A549 (cell line): ENCODE data around the gene ACER2. TPM values are rescaled to one million over a fixed set of nuclear protein-coding genes. Genes with fewer than 3 reads are reported as not detected.

Source experiments
- ATAC-seq, 2 experiments: fragments of 200-7000 bp in 1 of 2; fragments of >200 bp in 1 of 2; cut with Nextera tagmentation in 1 of 2; cut with Tn5 transposase in 1 of 2; 3 replicates each; pipeline versions ENCODE4 v1.8.0 to v1.9.1; 2018 to 2020; ENCODE audit warnings: mild to moderate bottlenecking in 1 of 2, moderate library complexity in 1 of 2
- CTCF ChIA-PET: fragments of 300-600 bp; sonication (Branson Sonifier 250); formaldehyde crosslinking; extraction: SDS; loops from one replicate; lab custom pipeline; 2021; ENCODE audit warnings: antibody characterized with exemption, inconsistent platforms; lab: Yijun Ruan, JAX
- POLR2A ChIA-PET: fragments of 350-600 bp; formaldehyde crosslinking; extraction: SDS; loops from one replicate; lab custom pipeline; 2021; ENCODE audit warnings: antibody characterized with exemption, inconsistent platforms; lab: Yijun Ruan, JAX
- DNase-seq, 2 experiments: peaks; one replicate each; pipeline versions ENCODE4 v3.0.0 to v3.0.0-alpha.2; 2011 to 2016; ENCODE audit warnings: low read depth in 1 of 2, low spot score in 1 of 2
- FAIRE-seq: peaks from 2 replicates; lab custom pipeline; 2011; peaks lifted over from hg19 to GRCh38; lab: Jason Lieb, UNC
- H3K27ac ChIP-seq, 2 experiments: fragments of >200 bp; sonication (Bioruptor Twin); formaldehyde crosslinking; 3 replicates each; pipeline ENCODE4 v1.5.1; 2016 to 2017
- H3K4me1 ChIP-seq: fragments of >200 bp; sonication (Bioruptor Twin); formaldehyde crosslinking; 3 replicates; pipeline ENCODE4 v1.6.1; 2016
- H3K4me2 ChIP-seq: fragments of >200 bp; sonication (Bioruptor Twin); formaldehyde crosslinking; 3 replicates; pipeline ENCODE4 v1.6.1; 2016
- H3K4me3 ChIP-seq: fragments of >200 bp; sonication (Bioruptor Twin); formaldehyde crosslinking; 3 replicates; pipeline ENCODE4 v1.5.1; 2016
- H3K9me3 ChIP-seq: fragments of >200 bp; sonication (Bioruptor Twin); formaldehyde crosslinking; 3 replicates; pipeline ENCODE4 v1.6.1; 2016
- CBX8 ChIP-seq: fragments of 200-600 bp; sonication (generic); IDR thresholded peaks from 2 replicates; pipeline ENCODE4 v1.6.1; 2016
- CEBPB ChIP-seq, 2 experiments: fragments of >200 bp in 1 of 2; sonication (Bioruptor Twin) in 1 of 2; formaldehyde crosslinking in 1 of 2; IDR thresholded peaks; 2 replicates each; pipeline ENCODE4 v1.6.1; 2012 to 2016
- E2F6 ChIP-seq: IDR thresholded peaks from 2 replicates; pipeline ENCODE4 v1.6.1; 2012; ENCODE audit warnings: low read depth, borderline replicate concordance
- ESRRA ChIP-seq: fragments of 150-350 bp; IDR thresholded peaks from 2 replicates; pipeline ENCODE4 v1.6.1; 2014; ENCODE audit warnings: mild to moderate bottlenecking, low read length, borderline replicate concordance
- HES2 ChIP-seq: fragments of >200 bp; sonication (Bioruptor Twin); formaldehyde crosslinking; IDR thresholded peaks from 2 replicates; pipeline ENCODE4 v1.6.1; 2016
- HMGXB4 ChIP-seq: fragments of 250-450 bp; sonication (Bioruptor Pico); IDR thresholded peaks from 2 replicates; pipeline ENCODE4 v1.5.0; 2021; ENCODE audit warnings: mild to moderate bottlenecking, moderate library complexity, borderline replicate concordance
- HOXA7 ChIP-seq: fragments of 250-450 bp; sonication (Bioruptor Pico); IDR thresholded peaks from 2 replicates; pipeline ENCODE4 v1.5.0; 2020; ENCODE audit warnings: mild to moderate bottlenecking, moderate library complexity
- HOXB13 ChIP-seq: fragments of 250-450 bp; sonication (Bioruptor Pico); IDR thresholded peaks from 2 replicates; pipeline ENCODE4 v1.5.0; 2020; ENCODE audit warnings: low read depth, mild to moderate bottlenecking, moderate library complexity
- MYC ChIP-seq: IDR thresholded peaks from 2 replicates; pipeline ENCODE4 v1.6.1; 2012; ENCODE audit warnings: mild to moderate bottlenecking, inconsistent platforms, low read length, improper control_type of control experiment, borderline replicate concordance
- NR3C1 ChIP-seq: fragments of >200 bp; sonication (Bioruptor Twin); formaldehyde crosslinking; IDR thresholded peaks from 3 replicates; pipeline ENCODE4 v1.6.1; 2017
- PHF8 ChIP-seq: fragments of 200-600 bp; sonication (generic); IDR thresholded peaks from 2 replicates; pipeline ENCODE4 v1.6.1; 2016; ENCODE audit warnings: low read depth, mild to moderate bottlenecking, antibody characterized with exemption, moderate library complexity, borderline replicate concordance
- RAD21 ChIP-seq, 2 experiments: fragments of >200 bp in 1 of 2; sonication (Bioruptor Twin) in 1 of 2; formaldehyde crosslinking in 1 of 2; IDR thresholded peaks in 1 of 2; conservative IDR thresholded peaks in 1 of 2; 2 replicates in 1 of 2; 3 replicates in 1 of 2; pipeline ENCODE4 v1.6.1; 2012 to 2018; ENCODE audit warnings: inconsistent platforms in 1 of 2
- RARB ChIP-seq: fragments of 250-450 bp; sonication (Bioruptor Pico); IDR thresholded peaks from 2 replicates; pipeline ENCODE4 v1.8.0; 2021; ENCODE audit warnings: mild to moderate bottlenecking, moderate library complexity
- REST ChIP-seq: fragments of 200-600 bp; sonication (generic); IDR thresholded peaks from 2 replicates; pipeline ENCODE4 v1.6.1; 2016; ENCODE audit warnings: antibody characterized with exemption, mild to moderate bottlenecking, moderate library complexity
- TFCP2L1 ChIP-seq: fragments of 250-450 bp; sonication (Bioruptor Pico); IDR thresholded peaks from 2 replicates; pipeline ENCODE4 v1.5.0; 2021; ENCODE audit warnings: mild to moderate bottlenecking
- ZC3H11A ChIP-seq: fragments of 450-650 bp; IDR thresholded peaks from 2 replicates; pipeline ENCODE4 v1.6.1; 2014; ENCODE audit warnings: antibody characterized with exemption, mild to moderate bottlenecking
- polyA plus RNA-seq, 4 experiments: library from polyadenylated mRNA; depleted of rRNA in 3 of 4; stranded (reverse); fragments of >200 nt; fragmentation: RNase III in 1 of 4; extraction: RNeasy Plus Mini Kit Qiagen cat#74134 plus additional on column Dnase treatment in 1 of 4; gene quantifications; 2 replicates in 3 of 4; 3 replicates in 1 of 4; pipeline ENCODE4 v1.2.3, GENCODE V29; 2011 to 2017
- TF ChIP-seq, protein P1 (sequence below): fragments of 150-350 bp; IDR thresholded peaks from 2 replicates; pipeline ENCODE4 v1.6.1; 2014; ENCODE audit warnings: low read depth, mild to moderate bottlenecking, low read length

Gene ACER2
- polyA plus RNA-seq, 2 of the 4 experiments (the other 2 are of a cell fraction), result 1.1 to 3.7 TPM

DNA sequence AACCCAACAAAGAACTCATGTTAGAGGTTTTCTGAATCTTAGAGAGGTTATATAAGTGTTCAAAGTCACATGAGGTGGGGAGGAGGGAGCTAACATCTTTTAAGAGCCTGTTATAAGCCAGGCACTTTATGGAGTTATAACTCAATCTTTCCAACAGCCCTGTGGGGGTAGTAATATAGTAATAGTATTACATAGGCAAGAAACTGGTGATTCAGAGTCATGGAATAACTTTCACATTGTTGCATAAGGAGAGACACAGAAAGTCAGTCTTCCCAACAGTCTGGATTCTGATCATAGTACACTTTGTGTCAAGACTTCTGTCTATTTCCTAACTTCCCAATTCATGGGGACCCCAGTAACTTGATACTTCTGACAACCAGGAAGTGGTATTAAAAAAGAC, 89.2 kb downstream of the ACER2 start:
- ChIA-PET POLR2A (no interaction called here), CTCF (no interaction called here)
- Histone ChIP-seq H3K4me3 (no peak overlapping the region), H3K4me2 (no peak overlapping the region), H3K9me3 (no peaks in the 10 kb centered on the region), H3K4me1 (0 out of 3 replicates have a peak, but pooled peaks cover 3% of the 10 kb centered on the region), H3K27ac (no peak overlapping the region)
- ATAC-seq, result no peak
- no peak for DNase-seq
- FAIRE-seq, result no peak
- TF ChIP-seq E2F6 (no peak), HOXA7 (no peak), HMGXB4 (CRISPR knock-in tag) (no peak), CBX8 (no peak), RARB (CRISPR knock-in tag) (no peak), ZC3H11A (no peak), HOXB13 (CRISPR knock-in tag) (no peak), PHF8 (no peak), MYC (no peak), RAD21 (conservative IDR thresholded peaks at IDR 0.05 in 1 of 2, IDR thresholded peaks at IDR 0.05 in 1 of 2) (no peak), CEBPB (IDR thresholded peaks at IDR 0.05) (no peak), NR3C1 (no peak), REST (no peak), TFCP2L1 (CRISPR knock-in tag) (no peak), ESRRA (no peak), HES2 (no peak)
- TF ChIP-seq, protein P1, sequence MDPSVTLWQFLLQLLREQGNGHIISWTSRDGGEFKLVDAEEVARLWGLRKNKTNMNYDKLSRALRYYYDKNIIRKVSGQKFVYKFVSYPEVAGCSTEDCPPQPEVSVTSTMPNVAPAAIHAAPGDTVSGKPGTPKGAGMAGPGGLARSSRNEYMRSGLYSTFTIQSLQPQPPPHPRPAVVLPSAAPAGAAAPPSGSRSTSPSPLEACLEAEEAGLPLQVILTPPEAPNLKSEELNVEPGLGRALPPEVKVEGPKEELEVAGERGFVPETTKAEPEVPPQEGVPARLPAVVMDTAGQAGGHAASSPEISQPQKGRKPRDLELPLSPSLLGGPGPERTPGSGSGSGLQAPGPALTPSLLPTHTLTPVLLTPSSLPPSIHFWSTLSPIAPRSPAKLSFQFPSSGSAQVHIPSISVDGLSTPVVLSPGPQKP, result no peak

Other genes starting within 250 kb of the ACER2 start
- gene DENND4C, start 178.3 kb upstream of the ACER2 start, polyA plus RNA-seq (2011; rRNA removed), result 40.9 and 44.1 TPM in 2 replicates
- gene DENND4C, start 178.3 kb upstream of the ACER2 start, polyA plus RNA-seq (2017; fragmentation: RNase III; extraction: RNeasy Plus Mini Kit Qiagen cat#74134 plus additional on column Dnase treatment), result 15.0 to 17.4 TPM (median 16.0 TPM) in 3 replicates
- 3,667 and 4,132 TPM in 2 replicates for gene RPS6, start 28.8 kb upstream of the ACER2 start, polyA plus RNA-seq (2011; rRNA removed)
- gene RPS6, start 28.8 kb upstream of the ACER2 start, polyA plus RNA-seq (2017; fragmentation: RNase III; extraction: RNeasy Plus Mini Kit Qiagen cat#74134 plus additional on column Dnase treatment), result 1,863 to 2,062 TPM (median 1,960 TPM) in 3 replicates